ENCODE results near the gene FDX1.

FDX1 gene

GRCh38 chr11:110508786-110509185, 79.0 kb downstream of the FDX1 start:
- no peak for DNase-seq (ENCODE audit: low spot score)

GRCh38 chr11:110509472-110509871, 79.7 kb downstream of the FDX1 start:
- DNase-seq (ENCODE audit: low spot score): no peak

- DNase-seq (ENCODE audit: low spot score): no peak
These were observed 82.3 kb downstream of the FDX1 start for GRCh38 chr11:110512026-110512425.

- DNase-seq (ENCODE audit: low spot score): no peak
These were observed 83.6 kb downstream of the FDX1 start for GRCh38 chr11:110513259-110513801.

GRCh38 chr11:110513846-110514437, 84.2 kb downstream of the FDX1 start:
- DNase-seq (ENCODE audit: low spot score): no peak

Measured in germinal center (tissue), 1 donor.